Neural cell (in vitro differentiated cells): ENCODE measurements around the gene RAD51B.

Source experiments
- EP300 ChIP-seq: fragments of 450-650 bp; conservative IDR thresholded peaks from 2 replicates; pipeline ENCODE4 v1.6.1; 2014; ENCODE audit warnings: antibody characterized with exemption, mild to moderate bottlenecking, moderate library complexity; ENCODE audit not compliant: poor library complexity, severe bottlenecking
- EZH2 ChIP-seq: fragments of 200-600, 300-800 bp; shearing (Covaris generic), sonication (generic); IDR thresholded peaks from 2 replicates; pipeline ENCODE4 v1.6.1; 2014; ENCODE audit warnings: antibody characterized with exemption, low read length, borderline replicate concordance, mild to moderate bottlenecking; ENCODE audit not compliant: insufficient read depth, poor library complexity, severe bottlenecking
- MXI1 ChIP-seq: fragments of 450-650 bp; conservative IDR thresholded peaks from 2 replicates; pipeline ENCODE4 v1.6.1; 2014; ENCODE audit warnings: antibody characterized with exemption, mild to moderate bottlenecking; ENCODE audit not compliant: poor library complexity, severe bottlenecking
- POLR2AphosphoS5 ChIP-seq: IDR thresholded peaks from 2 replicates; pipeline ENCODE4 v1.6.1; 2012
- SMC3 ChIP-seq: fragments of 450-650 bp; conservative IDR thresholded peaks from 2 replicates; pipeline ENCODE4 v1.6.1; 2014; ENCODE audit warnings: antibody characterized with exemption, mild to moderate bottlenecking, moderate library complexity; ENCODE audit not compliant: poor library complexity
- TF ChIP-seq, protein P1 (sequence below): fragments of 450-650 bp; IDR thresholded peaks from 2 replicates; pipeline ENCODE4 v1.5.1; 2014; ENCODE audit warnings: antibody characterized with exemption, mild to moderate bottlenecking, moderate library complexity; ENCODE audit not compliant: poor library complexity, severe bottlenecking

GRCh38 chr14:68468437-68469207 lies 649.0 kb downstream of the RAD51B start:
- TF ChIP-seq, protein P1, sequence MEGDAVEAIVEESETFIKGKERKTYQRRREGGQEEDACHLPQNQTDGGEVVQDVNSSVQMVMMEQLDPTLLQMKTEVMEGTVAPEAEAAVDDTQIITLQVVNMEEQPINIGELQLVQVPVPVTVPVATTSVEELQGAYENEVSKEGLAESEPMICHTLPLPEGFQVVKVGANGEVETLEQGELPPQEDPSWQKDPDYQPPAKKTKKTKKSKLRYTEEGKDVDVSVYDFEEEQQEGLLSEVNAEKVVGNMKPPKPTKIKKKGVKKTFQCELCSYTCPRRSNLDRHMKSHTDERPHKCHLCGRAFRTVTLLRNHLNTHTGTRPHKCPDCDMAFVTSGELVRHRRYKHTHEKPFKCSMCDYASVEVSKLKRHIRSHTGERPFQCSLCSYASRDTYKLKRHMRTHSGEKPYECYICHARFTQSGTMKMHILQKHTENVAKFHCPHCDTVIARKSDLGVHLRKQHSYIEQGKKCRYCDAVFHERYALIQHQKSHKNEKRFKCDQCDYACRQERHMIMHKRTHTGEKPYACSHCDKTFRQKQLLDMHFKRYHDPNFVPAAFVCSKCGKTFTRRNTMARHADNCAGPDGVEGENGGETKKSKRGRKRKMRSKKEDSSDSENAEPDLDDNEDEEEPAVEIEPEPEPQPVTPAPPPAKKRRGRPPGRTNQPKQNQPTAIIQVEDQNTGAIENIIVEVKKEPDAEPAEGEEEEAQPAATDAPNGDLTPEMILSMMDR: no peak
- TF ChIP-seq EZH2 (no peak), POLR2AphosphoS5 (no peak), EP300 (no peak), SMC3 (no peak), MXI1 (no peak)
